AG04449 (cell line): ENCODE data around the gene CCDC77.

Experiments
- CTCF ChIA-PET: fragments of 350-600 bp; formaldehyde crosslinking; extraction: SDS; loops from one replicate; lab custom pipeline; 2021; ENCODE audit warnings: antibody characterized with exemption; lab: Yijun Ruan, JAX
- POLR2A ChIA-PET: fragments of 400-600, 350-600 bp; formaldehyde crosslinking; extraction: SDS; loops from one replicate; lab custom pipeline; 2020; ENCODE audit warnings: antibody characterized with exemption, inconsistent platforms; lab: Yijun Ruan, JAX
- DNase-seq: peaks from one replicate; pipeline ENCODE4 v3.0.0-alpha.2; 2010; ENCODE audit warnings: low read depth, low spot score
- H3K4me3 ChIP-seq: 2 replicates; pipeline ENCODE4 v1.5.1; 2011; ENCODE audit warnings: low read depth, mild to moderate bottlenecking, control low read depth, low read length
- TF ChIP-seq, protein P1 (sequence below): IDR thresholded peaks from one replicate; pipeline ENCODE4 v1.5.1; 2011; ENCODE audit warnings: mild to moderate bottlenecking, moderate library complexity, low read length, control low read depth, inconsistent platforms; ENCODE audit not compliant: insufficient read depth; ENCODE audit errors: missing control alignments

CCDC77 gene

DNA sequence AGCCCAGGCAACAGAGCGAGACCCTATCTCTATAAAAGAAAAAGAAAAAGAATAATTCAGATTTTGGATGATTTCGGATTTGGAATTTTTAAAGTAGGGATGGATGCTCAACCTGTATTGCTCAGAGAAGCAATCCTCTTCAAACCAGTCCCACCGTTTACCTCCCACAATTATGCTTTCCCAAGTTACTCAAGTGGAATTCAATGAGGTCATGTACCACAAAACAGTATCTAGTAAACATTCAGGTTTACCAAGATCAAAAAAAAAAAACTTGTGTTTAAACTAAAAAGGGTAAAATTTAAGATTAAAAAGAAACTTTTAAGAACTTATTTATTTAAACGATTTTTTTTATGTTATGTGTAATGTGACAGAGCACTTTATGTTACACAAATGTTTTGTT, 14.8 kb upstream of the CCDC77 start:
- POLR2A ChIA-PET, result no interaction called here
- CTCF ChIA-PET, result no interaction called here
- peak overlapping the region; percentile 18; the same call in 1 of the 2 replicates for H3K4me3 ChIP-seq
- TF ChIP-seq, protein P1, sequence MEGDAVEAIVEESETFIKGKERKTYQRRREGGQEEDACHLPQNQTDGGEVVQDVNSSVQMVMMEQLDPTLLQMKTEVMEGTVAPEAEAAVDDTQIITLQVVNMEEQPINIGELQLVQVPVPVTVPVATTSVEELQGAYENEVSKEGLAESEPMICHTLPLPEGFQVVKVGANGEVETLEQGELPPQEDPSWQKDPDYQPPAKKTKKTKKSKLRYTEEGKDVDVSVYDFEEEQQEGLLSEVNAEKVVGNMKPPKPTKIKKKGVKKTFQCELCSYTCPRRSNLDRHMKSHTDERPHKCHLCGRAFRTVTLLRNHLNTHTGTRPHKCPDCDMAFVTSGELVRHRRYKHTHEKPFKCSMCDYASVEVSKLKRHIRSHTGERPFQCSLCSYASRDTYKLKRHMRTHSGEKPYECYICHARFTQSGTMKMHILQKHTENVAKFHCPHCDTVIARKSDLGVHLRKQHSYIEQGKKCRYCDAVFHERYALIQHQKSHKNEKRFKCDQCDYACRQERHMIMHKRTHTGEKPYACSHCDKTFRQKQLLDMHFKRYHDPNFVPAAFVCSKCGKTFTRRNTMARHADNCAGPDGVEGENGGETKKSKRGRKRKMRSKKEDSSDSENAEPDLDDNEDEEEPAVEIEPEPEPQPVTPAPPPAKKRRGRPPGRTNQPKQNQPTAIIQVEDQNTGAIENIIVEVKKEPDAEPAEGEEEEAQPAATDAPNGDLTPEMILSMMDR, result no peak
- no peak for DNase-seq

DNA sequence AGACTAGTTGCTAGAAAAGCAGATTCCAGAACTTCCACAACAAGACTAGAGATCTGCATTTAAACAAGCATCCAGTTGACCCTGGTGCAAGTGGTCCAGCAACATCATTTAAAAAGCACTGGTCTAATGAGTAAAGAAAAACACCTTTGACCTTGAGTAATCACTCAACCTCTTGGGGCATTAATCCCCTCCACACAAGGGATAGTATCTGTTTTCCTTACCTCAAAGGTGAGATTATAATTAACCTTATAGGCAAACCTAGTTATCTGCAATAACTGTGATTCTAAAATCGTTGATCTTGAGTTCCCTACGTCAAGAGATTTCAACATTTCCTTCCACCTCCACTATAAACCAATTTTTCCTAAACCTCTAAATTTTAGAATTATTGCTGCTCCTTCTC, 13.4 kb upstream of the CCDC77 start:
- H3K4me3 ChIP-seq, result peak overlapping the region; percentile 97
- ChIA-PET CTCF (no interaction called here), POLR2A (no interaction called here)
- TF ChIP-seq, protein P1, result no peak
- DNase-seq, result no peak

DNA sequence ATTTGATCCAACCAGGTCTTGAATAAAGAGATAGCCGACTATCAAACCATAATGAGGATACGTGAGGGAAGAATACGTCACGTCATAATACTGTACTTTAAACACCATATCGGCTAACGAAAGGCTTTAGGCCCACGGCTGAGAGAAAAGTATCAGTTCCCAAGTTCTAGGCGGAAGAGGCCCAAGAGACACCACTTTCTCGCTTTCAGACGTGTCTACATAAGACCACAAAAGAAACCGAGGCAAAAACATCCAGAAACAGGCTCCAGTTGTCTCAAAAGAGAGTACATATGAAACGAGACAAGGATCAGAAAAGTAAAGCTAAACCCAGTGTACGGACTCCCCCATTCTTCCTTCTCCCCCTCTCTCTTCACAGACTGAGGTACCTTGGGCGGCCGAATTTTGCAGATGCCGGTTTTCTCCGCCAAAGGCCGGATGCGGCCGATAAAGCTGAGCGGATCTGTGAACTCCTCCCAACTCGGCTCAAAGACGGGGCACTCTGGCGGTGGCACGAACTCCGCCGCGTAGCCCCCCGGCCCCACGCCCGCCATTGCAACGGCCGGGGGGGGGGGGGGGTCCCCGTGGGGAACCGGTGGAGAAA, 12.8 kb upstream of the CCDC77 start:
- TF ChIP-seq, protein P1, result no peak
- peak overlapping the region; percentile 97 for H3K4me3 ChIP-seq
- no peak for DNase-seq
- ChIA-PET CTCF (interaction anchor here (1.0 to 1.4 kb wide), 2 partner anchors 11 to 13 kb away, joined by 3 read pairs; partner anchors contain the start of gene CCDC77), POLR2A (interaction anchor here (0.7 to 0.8 kb wide), 2 partner anchors 12 to 373 kb away, joined by 4 to 7 read pairs; partner anchors contain the start of gene CCDC77)

DNA sequence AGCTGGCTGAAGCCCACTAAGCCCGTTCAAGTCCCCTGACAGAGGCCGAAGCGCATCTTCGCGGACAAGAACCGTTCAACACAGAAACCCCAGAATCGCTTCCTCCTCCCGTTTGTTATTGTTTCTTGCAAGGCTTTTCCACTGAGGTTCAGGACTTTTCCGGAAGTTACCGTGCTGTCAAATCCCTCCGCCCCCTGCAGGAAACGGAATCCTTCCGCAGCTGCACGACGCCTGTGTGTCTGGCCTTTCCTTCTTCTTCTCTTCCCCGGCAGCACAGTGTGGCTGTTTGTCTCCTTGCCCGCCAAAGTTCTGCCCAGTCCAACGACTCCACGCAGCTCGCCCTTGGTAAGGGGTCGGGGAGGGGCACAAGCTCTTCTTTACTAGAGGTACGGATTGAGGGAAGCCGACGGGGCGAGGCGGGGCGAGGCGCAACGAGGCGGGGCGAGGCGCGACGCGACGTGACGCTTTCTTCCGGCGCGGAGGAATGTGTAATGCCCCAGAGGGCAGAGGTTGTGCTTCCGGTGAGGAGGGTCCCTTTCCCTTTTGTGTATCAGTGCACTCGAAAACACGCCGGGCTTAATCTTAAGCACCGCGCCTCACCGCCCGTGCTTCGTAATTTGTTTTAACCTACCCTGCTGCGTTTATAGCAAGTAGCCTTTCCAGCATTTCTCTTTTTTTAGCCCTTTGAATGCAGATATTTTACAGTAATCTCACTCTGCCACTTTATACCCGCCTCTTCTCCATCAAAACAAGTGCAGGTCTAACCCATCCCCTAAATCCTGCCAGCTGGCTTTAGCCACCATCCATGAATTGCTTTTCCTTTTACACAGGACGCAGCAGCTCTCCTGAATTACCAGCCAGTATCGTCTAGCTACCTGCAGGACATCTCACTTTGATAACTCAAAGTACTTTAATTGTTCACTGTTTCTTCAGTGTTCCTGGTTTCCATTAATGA, 12.0 kb upstream of the CCDC77 start, which contains the start of gene KDM5A:
KDM5A (minus strand) TSS at position 179 of the 955 bp plus-strand sequence. CDS start 229 bp downstream, outside the sequence.
- H3K4me3 ChIP-seq, result peak within 1 kb of the TSS; percentile 97
- DNase-seq, result peak; percentile 65
- ChIA-PET CTCF (interaction anchor here (0.9 to 1.7 kb wide), 4 partner anchors 10 to 13 kb away, joined by 3 to 6 read pairs (median 4); partner anchors contain the start of gene CCDC77), POLR2A (interaction anchor here (0.7 to 0.8 kb wide), 2 partner anchors 12 to 372 kb away, joined by 4 to 7 read pairs; partner anchors contain the start of gene CCDC77)
- TF ChIP-seq, protein P1, result no peak

DNA sequence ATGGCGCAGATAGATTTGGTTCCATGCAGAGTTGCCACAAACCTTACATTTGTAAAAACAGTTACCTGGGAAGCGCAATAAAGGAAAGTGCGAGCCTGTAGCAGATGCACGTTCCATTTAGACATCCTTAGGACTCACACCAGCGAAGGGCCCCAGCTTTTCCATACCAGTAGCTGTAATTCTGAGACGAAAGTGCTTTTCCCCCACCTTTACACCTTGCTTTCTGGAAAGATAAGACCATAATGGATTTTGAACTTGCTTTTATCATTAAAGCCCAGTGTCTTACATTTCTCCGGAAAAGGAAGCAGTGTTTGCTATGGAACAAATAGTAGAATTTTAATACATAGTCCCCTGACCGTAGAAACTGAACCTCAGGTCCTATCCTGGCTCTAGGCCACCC, 616 bp upstream of the CCDC77 start:
- ChIA-PET POLR2A (interaction anchor here (1.0 kb wide), 1 partner anchor 12 kb away, joined by 7 read pairs; the partner anchor contains the start of gene KDM5A), CTCF (interaction anchor here (0.7 to 2.6 kb wide), 10 partner anchors 11 to 147 kb away, joined by 3 to 14 read pairs (median 4); partner anchors contain the start of gene KDM5A)
- TF ChIP-seq, protein P1, result no peak
- peak overlapping the region; percentile 62 for H3K4me3 ChIP-seq
- DNase-seq, result no peak

DNA sequence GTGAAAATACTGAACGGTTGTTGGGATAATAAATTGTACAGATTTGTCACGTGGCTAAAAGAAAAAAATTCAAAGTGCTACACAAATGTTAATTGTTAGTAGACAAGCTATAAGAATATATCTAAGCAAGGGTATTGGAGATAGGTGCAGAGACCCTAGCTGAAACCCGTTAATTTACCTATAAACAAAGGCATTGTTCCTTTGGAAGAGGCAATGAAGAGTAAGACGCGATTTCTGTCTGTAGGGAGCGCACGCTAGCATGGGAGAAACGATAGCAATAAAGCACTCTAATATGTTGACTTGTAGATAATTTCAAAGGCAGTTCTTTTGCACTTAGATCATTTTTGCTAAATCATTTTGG, 565 bp downstream of the CCDC77 start:
- DNase-seq, result no peak
- POLR2A ChIA-PET, result no interaction called here
- H3K4me3 ChIP-seq, result peak overlapping the region; percentile 68
- TF ChIP-seq, protein P1, result peak; percentile 24
- CTCF ChIA-PET, result interaction anchor here (0.7 to 2.6 kb wide), 9 partner anchors 9 to 145 kb away, joined by 3 to 14 read pairs (median 4); partner anchors contain the start of gene KDM5A
